Endothelial cell of umbilical vein (primary cell): ENCODE data around the gene BLTP3A.

ENCODE experiments used
- MYC ChIP-seq: IDR thresholded peaks from one replicate; pipeline ENCODE4 v1.6.1; 2011; ENCODE audit warnings: mild to moderate bottlenecking, low read depth, low read length
- POLR2A ChIP-seq: IDR thresholded peaks from 2 replicates; pipeline ENCODE4 v1.6.1; 2012; ENCODE audit warnings: low read depth, mild to moderate bottlenecking, control low read depth, low read length
- POLR2AphosphoS5 ChIP-seq: IDR thresholded peaks from 2 replicates; pipeline ENCODE4 v1.6.1; 2012; ENCODE audit warnings: low read depth, mild to moderate bottlenecking, control low read depth, low read length, moderate library complexity; ENCODE audit not compliant: insufficient read depth
- TF ChIP-seq, protein P1 (sequence below), 2 donors: IDR thresholded peaks; 1 replicate in 1 of 2; 2 replicates in 1 of 2; pipeline ENCODE4 v1.5.1; 2011; ENCODE audit warnings: low read length in 2 of 2, mild to moderate bottlenecking in 2 of 2, moderate library complexity in 2 of 2, control low read depth in 1 of 2, inconsistent platforms in 1 of 2, low read depth in 1 of 2; ENCODE audit not compliant: insufficient read depth in 1 of 2; ENCODE audit errors: extremely low read depth in 1 of 2

DNA sequence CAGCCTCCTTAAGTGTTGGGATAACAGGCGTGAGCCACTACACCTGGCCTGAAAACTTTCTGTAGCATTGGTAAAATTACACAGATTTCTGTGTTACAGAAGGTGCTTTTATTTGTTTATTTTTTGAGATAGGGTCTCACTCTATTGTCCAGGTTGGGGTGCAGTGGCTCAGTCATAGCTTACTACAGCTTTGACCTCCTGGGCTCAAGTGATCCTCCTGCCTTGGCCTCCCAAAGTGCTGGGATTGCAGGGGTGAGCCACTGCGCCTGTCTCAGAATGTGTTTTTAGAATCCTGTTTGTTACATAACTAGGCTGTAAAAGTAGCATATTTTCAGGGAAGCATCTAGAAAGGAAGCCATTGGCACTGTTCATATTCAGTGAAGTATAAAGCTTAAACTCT is 16.9 kb upstream of the BLTP3A start:
- no peak for TF ChIP-seq POLR2A
- TF ChIP-seq, protein P1, sequence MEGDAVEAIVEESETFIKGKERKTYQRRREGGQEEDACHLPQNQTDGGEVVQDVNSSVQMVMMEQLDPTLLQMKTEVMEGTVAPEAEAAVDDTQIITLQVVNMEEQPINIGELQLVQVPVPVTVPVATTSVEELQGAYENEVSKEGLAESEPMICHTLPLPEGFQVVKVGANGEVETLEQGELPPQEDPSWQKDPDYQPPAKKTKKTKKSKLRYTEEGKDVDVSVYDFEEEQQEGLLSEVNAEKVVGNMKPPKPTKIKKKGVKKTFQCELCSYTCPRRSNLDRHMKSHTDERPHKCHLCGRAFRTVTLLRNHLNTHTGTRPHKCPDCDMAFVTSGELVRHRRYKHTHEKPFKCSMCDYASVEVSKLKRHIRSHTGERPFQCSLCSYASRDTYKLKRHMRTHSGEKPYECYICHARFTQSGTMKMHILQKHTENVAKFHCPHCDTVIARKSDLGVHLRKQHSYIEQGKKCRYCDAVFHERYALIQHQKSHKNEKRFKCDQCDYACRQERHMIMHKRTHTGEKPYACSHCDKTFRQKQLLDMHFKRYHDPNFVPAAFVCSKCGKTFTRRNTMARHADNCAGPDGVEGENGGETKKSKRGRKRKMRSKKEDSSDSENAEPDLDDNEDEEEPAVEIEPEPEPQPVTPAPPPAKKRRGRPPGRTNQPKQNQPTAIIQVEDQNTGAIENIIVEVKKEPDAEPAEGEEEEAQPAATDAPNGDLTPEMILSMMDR (IDR thresholded peaks at IDR 0.05; ENCODE audit: extremely low read depth in 1 of 2, insufficient read depth in 1 of 2, low read depth in 1 of 2, low read length in 2 of 2): no peak
- no peak for TF ChIP-seq MYC
- TF ChIP-seq POLR2AphosphoS5: no peak
